B cell (primary cell): ENCODE measurements around the gene AP2S1. TPM values are rescaled to one million over a fixed set of nuclear protein-coding genes. Genes with fewer than 3 reads are reported as not detected.

Experiments used
- ATAC-seq: fragments of 200-7000 bp; cut with Tn5 transposase; one replicate; pipeline ENCODE4 v1.10.0; 2021; ENCODE audit warnings: low read depth, mild to moderate bottlenecking, moderate number of reproducible peaks, moderate library complexity
- CTCF ChIA-PET: fragments of 350-600 bp; sonication (Branson Sonifier 250); formaldehyde crosslinking; loops from one replicate; lab custom pipeline; 2021; ENCODE audit warnings: antibody characterized with exemption, inconsistent platforms; lab: Charles Lee
- POLR2A ChIA-PET: fragments of 350-600 bp; sonication (Branson Sonifier 250); formaldehyde crosslinking; loops from one replicate; lab custom pipeline; 2021; ENCODE audit warnings: antibody characterized with exemption; lab: Charles Lee
- DNase-seq: peaks from one replicate; pipeline ENCODE4 v3.0.0; 2013
- H2AFZ ChIP-seq: 2 replicates; pipeline ENCODE4 v1.6.1; 2012; ENCODE audit warnings: mild to moderate bottlenecking, low read depth, low read length; ENCODE audit not compliant: insufficient read depth, poor library complexity, severe bottlenecking
- H3K27ac ChIP-seq, 2 donors: 1 replicate in 1 of 2; 2 replicates in 1 of 2; pipeline ENCODE4 v1.5.1; 2012 to 2013; ENCODE audit warnings: low read length in 2 of 2, mild to moderate bottlenecking in 2 of 2, moderate library complexity in 1 of 2
- H3K27me3 ChIP-seq, 4 experiments: fragments of 200-600 bp in 1 of 4; sonication (generic) in 1 of 4; replicated peaks in 1 of 4; 1 replicate in 2 of 4; 2 replicates in 2 of 4; pipeline versions ENCODE4 v1.6.1 to v1.7.0; 2013 to 2016; ENCODE audit warnings: low read length in 3 of 4, mild to moderate bottlenecking in 2 of 4, mixed read lengths in 1 of 4, moderate library complexity in 1 of 4; ENCODE audit not compliant: insufficient read depth in 4 of 4, control insufficient read depth in 3 of 4; ENCODE audit errors: control extremely low read depth in 1 of 4
- H3K36me3 ChIP-seq, 2 experiments: replicated peaks in 1 of 2; 1 replicate in 1 of 2; 2 replicates in 1 of 2; pipeline versions ENCODE4 v1.6.1 to v1.7.1; 2013; ENCODE audit warnings: low read length in 1 of 2; ENCODE audit not compliant: insufficient read depth in 2 of 2, control insufficient read depth in 1 of 2; ENCODE audit errors: control extremely low read depth in 1 of 2, extremely low read depth in 1 of 2
- H3K4me1 ChIP-seq, 2 donors: fragments of 200-600 bp in 1 of 2; sonication (generic) in 1 of 2; 1 replicate in 1 of 2; 2 replicates in 1 of 2; pipeline versions ENCODE4 v1.5.1 to v1.6.1; 2013 to 2017; ENCODE audit warnings: low read length in 2 of 2; ENCODE audit not compliant: control insufficient read depth in 2 of 2, insufficient read depth in 2 of 2
- H3K4me2 ChIP-seq: replicated peaks from 2 replicates; pipeline ENCODE3; 2012; ENCODE audit warnings: mild to moderate bottlenecking, low read depth, low read length; ENCODE audit not compliant: poor library complexity, severe bottlenecking
- H3K4me3 ChIP-seq, 5 experiments: fragments of 200-600 bp in 1 of 5; sonication (generic) in 1 of 5; 1 replicate in 3 of 5; 2 replicates in 2 of 5; pipeline versions ENCODE4 v1.5.1 to v1.7.0; 2011 to 2016; ENCODE audit warnings: low read length in 4 of 5, mild to moderate bottlenecking in 4 of 5, low read depth in 2 of 5, control low read depth in 1 of 5, moderate library complexity in 1 of 5; ENCODE audit not compliant: insufficient read depth in 1 of 5; ENCODE audit errors: control extremely low read depth in 1 of 5, extremely low read depth in 1 of 5
- H3K79me2 ChIP-seq: fragments of 200-600 bp; sonication (generic); one replicate; pipeline ENCODE4 v1.6.0; 2016; ENCODE audit warnings: low read length; ENCODE audit not compliant: control insufficient read depth, insufficient read depth
- H3K9ac ChIP-seq: fragments of 200-600 bp; sonication (generic); 2 replicates; pipeline ENCODE4 v1.6.1; 2017; ENCODE audit warnings: mild to moderate bottlenecking, low read length, moderate library complexity
- H3K9me3 ChIP-seq, 3 donors: one replicate each; pipeline versions ENCODE4 v1.6.1 to v1.7.1; 2013; ENCODE audit warnings: low read length in 2 of 3; ENCODE audit not compliant: control insufficient read depth in 2 of 3, insufficient read depth in 1 of 3; ENCODE audit errors: control extremely low read depth in 1 of 3
- H4K20me1 ChIP-seq: 2 replicates; pipeline ENCODE4 v1.6.0; 2012; ENCODE audit warnings: mild to moderate bottlenecking, low read length; ENCODE audit not compliant: insufficient read depth, control insufficient read depth, poor library complexity, severe bottlenecking
- H3K27ac Mint-ChIP-seq: one replicate; pipeline ENCODE4 v1.8.0; 2021; ENCODE audit warnings: mixed read lengths
- H3K27me3 Mint-ChIP-seq: one replicate; pipeline ENCODE4 v1.8.0; 2021; ENCODE audit warnings: mixed read lengths
- H3K4me1 Mint-ChIP-seq: one replicate; pipeline ENCODE4 v1.8.0; 2021; ENCODE audit warnings: mixed read lengths
- H3K4me3 Mint-ChIP-seq: one replicate; pipeline ENCODE4 v1.8.0; 2021; ENCODE audit warnings: mixed read lengths
- H3K9me3 Mint-ChIP-seq: one replicate; pipeline ENCODE4 v1.8.0; 2022; ENCODE audit warnings: mixed read lengths; ENCODE audit not compliant: insufficient read depth
- CTCF ChIP-seq: fragments of 200-600 bp; IDR thresholded peaks from one replicate; pipeline ENCODE4 v1.8.0; 2022; ENCODE audit warnings: antibody characterized with exemption, mild to moderate bottlenecking
- EZH2 ChIP-seq: IDR thresholded peaks from 2 replicates; pipeline ENCODE4 v1.6.1; 2012; ENCODE audit warnings: borderline replicate concordance, low read depth, mild to moderate bottlenecking, moderate library complexity, low read length; ENCODE audit not compliant: insufficient read depth, poor library complexity, severe bottlenecking
- WGBS: methylation state at CpG from one replicate; pipeline ENCODE4 v1.1.5; 2013; ENCODE audit warnings: missing lambda C conversion rate; ENCODE audit not compliant: insufficient coverage; 5-methylcytosine and 5-hydroxymethylcytosine counted together
- intact Hi-C: fragments of 100-400 bp; cut with micrococcal nuclease; formaldehyde crosslinking; loops from one replicate; pipeline ENCODE4 v1.10.0; 2022
- polyA plus RNA-seq: library from polyadenylated mRNA; depleted of rRNA; stranded (reverse); fragments of >200 nt; gene quantifications from 2 replicates; pipeline ENCODE4 v1.2.3, GENCODE V29; 2012
- total RNA-seq, 2 donors: library from RNA; stranded (reverse); fragments of 120-200 nt in 1 of 2; gene quantifications; 1 replicate in 1 of 2; 2 replicates in 1 of 2; pipeline versions ENCODE4 v1.2.3 to v1.2.4, GENCODE V29; 2013 to 2022

The AP2S1 gene
- total and polyA plus RNA-seq, 2 donors (not counting 1 experiment from before 2014, with no cell fraction given): 47.2 to 51.3 TPM

- peaks cover 30% of the 10 kb centered on the region for H3K4me1 Mint-ChIP-seq
- Histone ChIP-seq H4K20me1 (peaks cover 10% of the 10 kb centered on the region), H3K27ac (no peak overlapping the region), H3K79me2 (peaks cover 27% of the 10 kb centered on the region), H3K4me2 (no peak overlapping the region), H3K27me3 (no peaks in the 10 kb centered on the region), H2AFZ (no peak overlapping the region), H3K9me3 (peaks cover 0 to 5% (median 0%) of the 10 kb centered on the region in 3 donors), H3K4me1 (peaks cover 19 to 27% of the 10 kb centered on the region in 2 donors), H3K36me3 (no peaks in the 10 kb centered on the region), H3K4me3 (no peak overlapping the region), H3K9ac (no peak overlapping the region)
- no CpG with 5 or more reads among the region's 1 CpG for WGBS
- H3K4me3 Mint-ChIP-seq: no peak overlapping the region
- ChIA-PET POLR2A (no interaction called here), CTCF (interaction anchor here (1.2 to 1.4 kb wide), 2 partner anchors 95 to 160 kb away, joined by 4 read pairs; no protein-coding TSS in a partner anchor)
- TF ChIP-seq EZH2: no peak
- no peak for TF ChIP-seq CTCF
- intact Hi-C loops: loop anchor here (10.0 kb wide), 2 partner anchors 102 to 662 kb away; partner anchors contain the start of gene NAPA
- no peak for DNase-seq
- no peaks in the 10 kb centered on the region for H3K9me3 Mint-ChIP-seq
- no peak for ATAC-seq
- H3K27me3 Mint-ChIP-seq: no peaks in the 10 kb centered on the region
- H3K27ac Mint-ChIP-seq: no peak overlapping the region
Observed at GRCh38 chr19:46852830-46853229, 2.2 kb upstream of the AP2S1 start.

- H3K4me1 Mint-ChIP-seq: peaks cover 32% of the 10 kb centered on the region
- whole genome bisulfite sequencing: 76% methylated on average over 5 of the region's 5 CpGs
- H2AFZ ChIP-seq: peak overlapping the region; percentile 93
- H3K36me3 ChIP-seq: peaks cover 0 to under 1% of the 10 kb centered on the region in 2 experiments
- H3K4me3 Mint-ChIP-seq: peak overlapping the region; percentile 98
- DNase-seq: no peak
- peak overlapping the region in 4 of 5 experiments; percentile 77 to 89 (median 84) for H3K4me3 ChIP-seq
- H3K27me3 ChIP-seq: no peaks in the 10 kb centered on the region
- ChIA-PET POLR2A (interaction anchor here (1.0 to 1.4 kb wide), 3 partner anchors 9 to 25 kb away, joined by 3 to 7 read pairs (median 4); partner anchors contain the start of gene ARHGAP35), CTCF (interaction anchor here (1.5 to 2.5 kb wide), 2 partner anchors 96 to 100 kb away, joined by 4 to 9 read pairs; no protein-coding TSS in a partner anchor)
- no peaks in the 10 kb centered on the region for H3K9me3 Mint-ChIP-seq
- H3K79me2 ChIP-seq: peaks cover 38% of the 10 kb centered on the region
- H3K9me3 ChIP-seq: no peaks in the 10 kb centered on the region
- H3K9ac ChIP-seq: peak overlapping the region; percentile 86
- intact Hi-C loops: loop anchor here (1.0 to 10.0 kb wide), 7 partner anchors 63 to 987 kb away; partner anchors contain the start of genes CALM3, NAPA, SYMPK and TMEM160
- H4K20me1 ChIP-seq: peaks cover 10% of the 10 kb centered on the region
- no peaks in the 10 kb centered on the region for H3K27me3 Mint-ChIP-seq
- peaks cover 17 to 23% of the 10 kb centered on the region in 2 donors for H3K4me1 ChIP-seq
- peak overlapping the region in 1 of 2 donors; percentile 81 for H3K27ac ChIP-seq
- peak overlapping the region; percentile 86 for H3K27ac Mint-ChIP-seq
- TF ChIP-seq CTCF (no peak), EZH2 (no peak)
- H3K4me2 ChIP-seq: peak overlapping the region; percentile 95
- ATAC-seq: no peak
Observed at GRCh38 chr19:46849610-46850009, 1.0 kb downstream of the AP2S1 start.
